HepG2 (cell line): ENCODE measurements around the gene RUNX3. TPM values are rescaled to one million over a fixed set of nuclear protein-coding genes. Genes with fewer than 3 reads are reported as not detected.

ENCODE experiments used
- ATAC-seq: fragments of 200-7000 bp; cut with Tn5 transposase; 3 replicates; pipeline ENCODE4 v1.9.1; 2020; ENCODE audit warnings: mild to moderate bottlenecking, moderate library complexity
- BruUV-seq: library from RNA; stranded (reverse); fragments of 400-500 nt; replicated peaks from 2 replicates; lab custom pipeline; 2021; lab: Mats Ljungman, UMichigan
- CTCF ChIA-PET: fragments of 300-600 bp; formaldehyde crosslinking; extraction: SDS; loops from one replicate; lab custom pipeline; 2021; ENCODE audit warnings: low total read pairs, inconsistent platforms, low intra/inter-chr PET ratio; lab: Yijun Ruan, JAX
- POLR2A ChIA-PET: fragments of 350-600 bp; sonication (Branson Sonifier 250); formaldehyde crosslinking; loops from one replicate; lab custom pipeline; 2020; ENCODE audit warnings: antibody characterized with exemption, inconsistent platforms; lab: Yijun Ruan, JAX
- DNase-seq: peaks from one replicate; pipeline ENCODE4 v3.0.0-alpha.2; 2015; ENCODE audit warnings: low spot score
- FAIRE-seq: peaks from 3 replicates; lab custom pipeline; 2011; peaks lifted over from hg19 to GRCh38; lab: Jason Lieb, UNC
- H2AFZ ChIP-seq: one replicate; pipeline ENCODE4 v1.6.1; 2011; ENCODE audit warnings: low read length, inconsistent platforms
- H3K27ac ChIP-seq: fragments of 300-600 bp; 3 replicates; pipeline ENCODE4 v1.8.0; 2011; ENCODE audit warnings: mixed run types, mild to moderate bottlenecking, mixed read lengths, low read length, inconsistent platforms; ENCODE audit not compliant: insufficient read depth; ENCODE audit errors: extremely low read length
- H3K27me3 ChIP-seq, 2 experiments: fragments of 200-600 bp in 1 of 2; 2 replicates in 1 of 2; 3 replicates in 1 of 2; pipeline versions ENCODE4 v1.6.0 to v1.8.0; 2011; ENCODE audit warnings: low read length in 2 of 2, mild to moderate bottlenecking in 2 of 2, moderate library complexity in 2 of 2, inconsistent platforms in 1 of 2; ENCODE audit not compliant: insufficient read depth in 2 of 2, control insufficient read depth in 1 of 2
- H3K36me3 ChIP-seq, 2 experiments: fragments of 200-600 bp in 1 of 2; replicated peaks in 1 of 2; 2 replicates in 1 of 2; 3 replicates in 1 of 2; pipeline versions ENCODE4 v1.5.1 to v1.8.0; 2011; ENCODE audit warnings: low read length in 2 of 2, inconsistent platforms in 1 of 2; ENCODE audit not compliant: insufficient read depth in 2 of 2, control insufficient read depth in 1 of 2
- H3K4me1 ChIP-seq: 2 replicates; pipeline ENCODE4 v1.5.1; 2012; ENCODE audit warnings: low read length, inconsistent platforms; ENCODE audit not compliant: insufficient read depth
- H3K4me2 ChIP-seq: 2 replicates; pipeline ENCODE4 v1.6.0; 2011; ENCODE audit warnings: low read depth, low read length, inconsistent platforms
- H3K4me3 ChIP-seq, 3 experiments: fragments of 200-600 bp in 1 of 3; sonication (generic), shearing (Covaris generic) in 1 of 3; replicated peaks in 1 of 3; 2 replicates each; pipeline ENCODE4 v1.5.1; 2011 to 2016; ENCODE audit warnings: low read length in 3 of 3, inconsistent platforms in 2 of 3, low read depth in 2 of 3, mild to moderate bottlenecking in 2 of 3, control low read depth in 1 of 3, mixed read lengths in 1 of 3; ENCODE audit not compliant: insufficient read depth in 1 of 3
- H3K79me2 ChIP-seq: one replicate; pipeline ENCODE4 v1.6.1; 2011; ENCODE audit warnings: low read length, inconsistent platforms; ENCODE audit not compliant: insufficient read depth
- H3K9ac ChIP-seq: 2 replicates; pipeline ENCODE4 v1.6.0; 2011; ENCODE audit warnings: mild to moderate bottlenecking, low read depth, low read length, inconsistent platforms; ENCODE audit not compliant: insufficient read depth
- H3K9me3 ChIP-seq: 2 replicates; pipeline ENCODE4 v1.5.1; 2012; ENCODE audit warnings: mild to moderate bottlenecking, low read length
- H4K20me1 ChIP-seq: 2 replicates; pipeline ENCODE4 v1.6.0; 2011; ENCODE audit warnings: inconsistent platforms, mild to moderate bottlenecking, low read length, moderate library complexity; ENCODE audit not compliant: insufficient read depth
- AKNA ChIP-seq: sonication (generic); formaldehyde crosslinking; IDR thresholded peaks from 2 replicates; pipeline ENCODE4 v1.4.0; 2020; ENCODE audit warnings: missing genetic modification reagents, borderline replicate concordance
- ARID5B ChIP-seq: IDR thresholded peaks from 2 replicates; pipeline ENCODE4 v1.4.0; 2020; ENCODE audit warnings: mild to moderate bottlenecking, missing genetic modification reagents
- CENPX ChIP-seq: sonication (generic); formaldehyde crosslinking; IDR thresholded peaks from 2 replicates; pipeline ENCODE4 v1.9.0; 2021; ENCODE audit warnings: mild to moderate bottlenecking, missing genetic modification reagents, moderate library complexity
- ELK4 ChIP-seq: sonication (generic); formaldehyde crosslinking; IDR thresholded peaks from 2 replicates; pipeline ENCODE4 v1.9.0; 2021; ENCODE audit warnings: missing genetic modification reagents, borderline replicate concordance
- HDAC2 ChIP-seq: sonication (generic); formaldehyde crosslinking; IDR thresholded peaks from 2 replicates; pipeline ENCODE4 v1.4.0; 2020; ENCODE audit warnings: missing genetic modification reagents
- TBP ChIP-seq: sonication (generic); formaldehyde crosslinking; IDR thresholded peaks from 2 replicates; pipeline ENCODE4 v1.5.0; 2020; ENCODE audit warnings: missing genetic modification reagents
- ZNF710 ChIP-seq: sonication (generic); formaldehyde crosslinking; IDR thresholded peaks from 2 replicates; pipeline ENCODE4 v1.5.0; 2020; ENCODE audit warnings: mild to moderate bottlenecking, missing genetic modification reagents, borderline replicate concordance
- WGBS: methylation state at CpG from one replicate; pipeline ENCODE4 v1.1.6; 2017; ENCODE audit warnings: low lambda C conversion rate; 5-methylcytosine and 5-hydroxymethylcytosine counted together
- in situ Hi-C: cut with HindIII; loops from 2 replicates; pipeline ENCODE4 v1.10.0; 2017; ENCODE audit warnings: low pct_unique_long_range_greater_than_20kb; ENCODE audit not compliant: extremely low pct_ligation_motif_present
- intact Hi-C: fragments of 100-400 bp; cut with micrococcal nuclease; formaldehyde crosslinking; loops from one replicate; pipeline ENCODE4 v1.10.0; 2022; ENCODE audit not compliant: unreplicated experiment
- polyA plus RNA-seq, 8 experiments: library from polyadenylated mRNA; depleted of rRNA in 3 of 8; stranded (reverse) in 7 of 8; unstranded in 1 of 8; fragments of >200 nt; fragmentation: Illumina TruSeq in 4 of 8; extraction: Trizol in 4 of 8; gene quantifications; 2 replicates each; pipeline versions ENCODE4 v1.2.1 to v1.2.3, GENCODE V29; 2011 to 2016; ENCODE audit warnings: low read depth in 4 of 8, missing spikeins in 1 of 8, mixed read lengths in 1 of 8; ENCODE audit not compliant: insufficient read depth in 1 of 8
- total RNA-seq, 5 experiments: library from RNA; depleted of rRNA; stranded (reverse); fragments of >200 nt; fragmentation: Illumina TruSeq; extraction: Trizol; gene quantifications; 2 replicates each; pipeline ENCODE4 v1.2.3, GENCODE V29; 2016; ENCODE audit warnings: low read depth in 1 of 5
- TF ChIP-seq, protein P1 (sequence below): sonication (generic); formaldehyde crosslinking; IDR thresholded peaks from 2 replicates; pipeline ENCODE4 v1.5.0; 2020; ENCODE audit warnings: missing genetic modification reagents

Gene RUNX3
- total and polyA plus RNA-seq, 2 of the 13 experiments (the other 11 are each of a cell fraction or from before 2014, with no cell fraction given), result 0.04 to 0.22 TPM

DNA sequence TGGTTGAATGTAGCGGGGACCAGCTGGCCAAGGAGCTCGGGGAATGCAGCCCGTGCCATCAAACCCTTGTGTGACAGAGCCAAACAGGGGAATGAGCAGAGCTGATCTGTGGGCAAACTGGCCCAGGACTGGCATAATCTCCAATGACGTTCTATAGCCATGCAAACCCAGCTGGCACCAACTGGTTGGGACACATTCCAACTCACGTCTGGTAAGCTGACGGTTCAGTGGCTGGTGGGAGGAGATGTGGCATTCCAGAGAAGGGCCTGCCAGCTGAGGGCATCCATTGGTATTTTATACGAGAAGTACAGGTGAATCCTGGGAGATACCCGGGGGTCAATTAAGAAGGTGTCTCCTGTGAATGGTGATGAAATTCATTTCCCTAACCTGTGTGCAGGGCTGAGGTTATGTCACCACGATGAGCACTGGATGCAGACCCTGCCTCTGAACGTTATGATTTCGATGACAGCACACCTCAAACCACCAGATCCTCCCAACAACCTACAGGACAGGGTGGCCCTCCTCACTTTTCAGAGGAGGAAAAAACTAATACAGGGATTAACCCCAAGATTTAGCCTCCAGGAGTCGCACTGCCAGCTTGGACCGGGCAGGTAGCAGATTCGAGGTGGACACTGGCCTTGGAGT lies 39.0 kb upstream of the RUNX3 start (continued):
- TF ChIP-seq ELK4 (CRISPR knock-in tag) (no peak), CENPX (CRISPR knock-in tag) (no peak), ZNF710 (CRISPR knock-in tag) (no peak)

DNA sequence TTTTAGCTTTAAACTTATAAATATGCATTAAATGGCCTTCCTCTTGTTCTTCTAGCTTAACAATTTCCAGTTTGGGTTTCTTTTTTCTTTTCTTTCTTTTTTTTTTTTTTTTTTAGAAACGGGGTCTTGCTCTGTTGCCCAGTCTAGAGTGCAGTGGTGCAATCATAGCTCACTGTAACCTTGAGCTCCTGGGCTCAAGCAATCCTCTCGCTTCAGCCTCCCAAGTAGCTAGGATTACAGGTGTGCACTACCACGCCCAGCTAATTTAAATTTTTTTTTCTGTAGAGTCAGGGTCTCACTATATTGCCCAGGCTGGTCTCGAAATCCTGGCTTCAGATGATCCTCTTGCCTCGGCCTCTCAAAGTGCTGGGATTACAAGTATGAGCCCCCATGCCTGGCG lies 37.9 kb upstream of the RUNX3 start:
- ChIA-PET POLR2A (no interaction called here), CTCF (no interaction called here)
- WGBS, result 14% methylated on average over 6 of the region's 6 CpGs
- peaks cover 8% of the 10 kb centered on the region; the same call in 1 of the 2 replicates for H3K4me1 ChIP-seq
- no peak for FAIRE-seq
- H3K9ac ChIP-seq, result no peak overlapping the region
- H3K27ac ChIP-seq, result no peak overlapping the region
- no peaks in the 10 kb centered on the region for H3K9me3 ChIP-seq
- intact Hi-C loops (no loop called here), in situ Hi-C loops (no loop called here)
- no peak overlapping the region for H3K4me3 ChIP-seq
- no peak for DNase-seq
- no peak for ATAC-seq
- H3K4me2 ChIP-seq, result no peak overlapping the region
- no TSS peak for BruUV-seq
- H3K27me3 ChIP-seq, result peaks cover 3 to 43% of the 10 kb centered on the region in 2 experiments; a peak in 3 of 5 replicates
- no peak overlapping the region for H2AFZ ChIP-seq
- no peaks in the 10 kb centered on the region for H3K36me3 ChIP-seq
- H3K79me2 ChIP-seq, result no peaks in the 10 kb centered on the region
- no peaks in the 10 kb centered on the region for H4K20me1 ChIP-seq
- TF ChIP-seq TBP (CRISPR knock-in tag) (no peak), AKNA (CRISPR knock-in tag) (no peak), HDAC2 (CRISPR knock-in tag) (no peak), ARID5B (CRISPR knock-in tag) (no peak)
- TF ChIP-seq, protein P1, sequence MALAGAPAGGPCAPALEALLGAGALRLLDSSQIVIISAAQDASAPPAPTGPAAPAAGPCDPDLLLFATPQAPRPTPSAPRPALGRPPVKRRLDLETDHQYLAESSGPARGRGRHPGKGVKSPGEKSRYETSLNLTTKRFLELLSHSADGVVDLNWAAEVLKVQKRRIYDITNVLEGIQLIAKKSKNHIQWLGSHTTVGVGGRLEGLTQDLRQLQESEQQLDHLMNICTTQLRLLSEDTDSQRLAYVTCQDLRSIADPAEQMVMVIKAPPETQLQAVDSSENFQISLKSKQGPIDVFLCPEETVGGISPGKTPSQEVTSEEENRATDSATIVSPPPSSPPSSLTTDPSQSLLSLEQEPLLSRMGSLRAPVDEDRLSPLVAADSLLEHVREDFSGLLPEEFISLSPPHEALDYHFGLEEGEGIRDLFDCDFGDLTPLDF (CRISPR knock-in tag), result no peak
